Measurements from ENCODE around the gene GNPAT.

DNA sequence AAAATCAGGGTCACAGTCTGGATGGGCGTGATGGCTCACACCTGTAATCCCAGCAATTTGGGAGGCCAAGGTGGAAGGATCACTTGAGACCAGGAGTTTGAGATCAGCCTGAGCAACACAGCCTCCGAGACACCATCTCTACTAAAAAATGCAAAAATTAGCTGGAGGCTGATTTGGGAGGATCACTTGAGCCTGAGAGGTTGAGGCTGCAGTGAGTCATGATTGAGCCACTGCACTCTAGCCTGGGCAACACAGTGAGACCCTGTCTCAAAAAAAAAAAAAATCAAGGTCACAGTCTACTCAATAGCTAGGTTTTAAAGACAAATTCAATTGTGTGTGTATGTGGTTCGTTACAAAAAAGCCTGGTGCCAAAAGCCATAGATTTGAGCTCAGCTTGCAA, 44.7 kb upstream of the GNPAT start:
- no peak for TF ChIP-seq CTCF (IDR thresholded peaks at IDR 0.05)
- TF ChIP-seq ZFX (IDR thresholded peaks at IDR 0.05; ENCODE audit: borderline replicate concordance): no peak
